GM15510 (cell line): ENCODE measurements around the gene ATAD5.

Experiments
- POLR2A ChIP-seq: IDR thresholded peaks from 3 replicates; pipeline ENCODE4 v1.6.1; 2011; ENCODE audit warnings: borderline replicate concordance; ENCODE audit not compliant: insufficient read length; ENCODE audit errors: extremely low read depth

The ATAD5 gene

DNA sequence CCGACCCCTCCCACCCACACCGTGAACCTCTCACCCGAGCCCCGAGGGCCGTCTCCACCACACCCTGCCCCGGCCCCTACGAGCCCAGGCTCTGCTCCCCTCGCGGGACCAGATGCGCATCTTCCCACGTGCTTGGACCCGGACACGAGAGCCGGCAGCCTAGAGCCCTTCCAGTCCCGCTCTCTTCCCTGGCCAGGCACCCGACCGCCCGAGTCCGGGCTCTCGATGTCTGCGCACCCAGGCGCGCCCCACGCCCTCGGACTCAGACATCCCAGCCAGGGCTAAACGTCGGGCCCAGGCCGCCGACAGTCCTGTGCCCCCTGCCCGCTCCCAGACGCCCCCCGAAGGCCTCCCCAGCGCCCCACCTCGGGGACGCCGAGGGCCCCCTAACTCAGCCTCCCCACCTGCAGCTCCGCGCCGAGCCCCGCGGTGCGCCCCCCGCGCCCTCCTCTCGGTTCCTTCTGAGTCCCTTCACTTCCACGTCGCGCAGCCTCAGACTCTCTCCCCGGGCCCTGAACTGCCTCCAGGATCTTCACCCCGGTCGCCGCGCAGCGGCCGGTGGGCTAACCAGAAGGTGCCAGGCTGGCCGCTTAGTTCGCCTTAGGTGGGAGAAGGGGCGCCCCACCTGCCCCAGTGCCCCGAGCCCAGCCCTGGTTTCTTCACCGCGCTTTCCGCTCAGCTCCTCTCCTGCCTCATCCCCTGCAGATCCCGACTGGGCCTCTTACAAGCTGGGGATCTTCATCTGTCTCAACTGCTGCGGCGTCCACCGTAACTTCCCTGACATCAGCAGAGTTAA lies 90.7 kb downstream of the ATAD5 start:
- no peak for TF ChIP-seq POLR2A

DNA sequence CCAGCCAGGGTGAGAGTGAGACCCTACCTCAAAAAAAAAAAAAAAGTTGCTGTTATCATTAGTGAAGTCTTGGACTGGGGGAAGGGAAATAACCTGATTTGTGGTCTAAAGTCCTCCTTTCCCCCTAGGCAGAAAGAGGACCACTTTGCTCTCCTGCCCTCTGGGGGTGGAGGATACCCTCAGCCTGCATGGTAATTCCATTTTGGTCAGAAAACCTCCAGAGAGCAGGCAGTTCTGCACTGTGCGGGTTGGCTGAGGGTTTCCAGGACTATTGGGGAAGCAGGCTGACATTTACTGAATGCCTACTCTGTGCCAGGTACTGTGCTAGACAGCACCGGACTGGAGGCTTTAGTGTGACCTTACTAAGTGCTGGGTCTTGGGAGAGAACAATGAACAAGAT lies 92.6 kb downstream of the ATAD5 start:
- TF ChIP-seq POLR2A = no peak

DNA sequence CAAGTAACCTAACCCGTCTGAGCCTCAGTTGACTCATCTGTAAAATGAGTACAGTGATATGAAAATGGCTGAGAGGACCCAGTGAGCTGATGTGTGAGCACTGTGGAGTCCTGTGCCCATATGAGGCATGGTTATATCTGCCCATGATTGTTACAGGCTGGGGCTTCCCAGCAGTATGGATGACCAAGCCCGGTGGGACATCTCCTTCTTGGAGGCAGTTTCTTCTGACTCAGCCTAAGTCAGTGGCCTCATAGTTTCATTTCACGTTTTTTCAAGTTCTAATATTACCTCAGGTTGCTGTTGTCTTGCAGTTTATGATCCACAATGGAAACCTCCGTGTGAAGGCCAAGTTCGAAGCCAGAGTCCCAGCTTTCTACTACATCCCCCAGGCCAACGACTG lies 94.8 kb downstream of the ATAD5 start:
- TF ChIP-seq POLR2A = no peak

DNA sequence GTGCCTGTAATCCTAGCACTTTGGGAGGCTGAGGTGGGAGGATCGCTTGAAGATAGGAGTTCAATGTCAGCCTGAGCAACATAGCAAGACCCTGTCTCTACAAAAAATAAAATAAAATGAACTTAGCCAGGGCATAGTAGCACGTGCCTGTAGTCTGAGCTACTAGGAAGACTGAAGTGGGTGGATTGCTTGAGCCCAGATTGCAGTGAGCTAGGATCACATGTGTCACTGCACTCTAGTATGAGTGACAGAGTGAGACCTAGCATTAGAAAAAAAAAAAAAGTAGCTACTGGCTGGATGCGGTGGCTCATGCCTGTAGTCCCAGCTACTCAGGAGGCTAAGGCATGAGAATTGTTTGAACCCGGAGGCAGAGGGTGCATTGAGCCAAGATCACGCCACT lies 96.0 kb downstream of the ATAD5 start:
- TF ChIP-seq POLR2A = no peak

DNA sequence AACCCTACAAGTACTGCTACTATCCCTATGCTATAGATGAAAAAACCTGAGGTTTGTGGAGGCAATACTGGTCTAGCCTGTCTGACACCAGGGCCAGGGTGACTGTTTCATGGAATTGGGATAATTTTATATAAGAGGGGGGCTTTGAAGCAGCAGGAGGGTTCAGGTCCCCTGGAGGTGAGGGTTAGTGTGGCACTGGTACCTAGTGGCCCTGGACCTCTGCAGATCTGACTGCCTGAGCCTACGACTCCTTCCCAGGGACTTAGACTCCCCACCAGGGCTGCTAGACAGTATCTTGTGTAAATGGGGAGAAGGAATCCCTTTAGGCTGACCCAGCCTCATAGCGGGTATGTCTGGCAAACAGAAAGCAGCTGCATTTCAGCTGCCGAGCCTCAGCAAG lies 96.8 kb downstream of the ATAD5 start:
- TF ChIP-seq POLR2A = no peak

DNA sequence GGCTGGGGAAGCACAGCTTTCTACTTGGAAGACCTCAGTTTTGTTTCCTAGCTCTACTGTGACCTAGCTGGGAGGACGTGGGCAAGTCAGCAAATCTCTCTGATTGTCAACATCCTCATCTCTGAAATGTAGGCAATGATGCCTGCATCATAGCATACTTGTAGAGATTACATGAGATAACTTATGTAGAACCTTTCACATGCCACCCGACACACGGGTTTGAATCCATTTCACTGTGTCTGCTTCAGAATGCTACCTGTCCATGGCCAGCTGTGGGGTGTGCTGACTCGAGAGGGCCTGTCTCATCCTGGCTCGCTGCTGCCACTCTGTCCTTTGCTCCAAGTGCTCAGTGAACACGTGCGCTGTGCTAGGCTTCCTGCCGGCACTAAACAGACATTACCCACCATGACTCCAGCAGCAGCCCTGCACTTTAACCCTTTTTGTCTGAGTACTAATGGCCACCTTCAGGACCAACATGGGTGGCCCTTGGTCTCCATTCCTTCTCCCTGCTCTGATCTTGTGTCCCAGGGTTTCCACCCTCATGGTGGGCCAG lies 97.4 kb downstream of the ATAD5 start:
- no peak for TF ChIP-seq POLR2A

DNA sequence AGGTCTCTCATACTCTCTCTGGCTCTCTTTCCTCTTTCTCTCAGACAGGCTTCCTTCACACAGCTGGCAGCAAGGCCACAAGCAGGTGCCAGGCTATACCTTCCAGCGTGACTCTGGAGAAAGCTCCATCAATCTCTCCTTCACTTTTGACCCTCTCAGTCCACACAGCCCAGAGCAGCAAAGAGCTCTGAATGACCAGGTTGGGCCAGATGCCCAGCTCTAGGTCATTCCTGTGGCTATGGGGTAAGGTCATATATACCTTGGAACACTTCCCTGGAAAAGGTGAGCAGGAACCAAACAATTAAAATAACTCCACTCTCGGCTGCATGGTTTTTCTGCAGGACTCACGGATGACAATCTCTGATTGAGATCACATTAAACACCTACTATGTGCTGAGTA lies 98.7 kb downstream of the ATAD5 start:
- TF ChIP-seq POLR2A = no peak

DNA sequence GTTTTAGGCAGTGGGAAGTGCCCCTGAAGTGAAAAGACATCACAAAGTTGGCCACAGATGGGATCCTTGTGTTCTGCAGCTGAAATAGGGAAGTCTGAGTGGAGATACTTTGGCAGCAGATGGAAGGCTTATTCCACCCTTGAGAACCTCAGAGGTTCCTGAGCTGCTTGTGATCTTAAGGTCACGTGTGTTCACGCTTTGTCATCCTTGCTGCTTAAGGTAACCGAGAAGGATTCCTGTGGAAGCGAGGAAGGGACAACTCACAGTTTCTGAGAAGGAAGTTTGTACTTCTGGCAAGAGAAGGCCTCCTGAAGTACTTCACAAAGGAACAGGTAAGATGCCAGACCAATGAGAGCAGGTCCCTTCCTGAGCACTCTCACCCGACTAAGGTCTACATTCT lies 102.2 kb downstream of the ATAD5 start:
- no peak for TF ChIP-seq POLR2A

DNA sequence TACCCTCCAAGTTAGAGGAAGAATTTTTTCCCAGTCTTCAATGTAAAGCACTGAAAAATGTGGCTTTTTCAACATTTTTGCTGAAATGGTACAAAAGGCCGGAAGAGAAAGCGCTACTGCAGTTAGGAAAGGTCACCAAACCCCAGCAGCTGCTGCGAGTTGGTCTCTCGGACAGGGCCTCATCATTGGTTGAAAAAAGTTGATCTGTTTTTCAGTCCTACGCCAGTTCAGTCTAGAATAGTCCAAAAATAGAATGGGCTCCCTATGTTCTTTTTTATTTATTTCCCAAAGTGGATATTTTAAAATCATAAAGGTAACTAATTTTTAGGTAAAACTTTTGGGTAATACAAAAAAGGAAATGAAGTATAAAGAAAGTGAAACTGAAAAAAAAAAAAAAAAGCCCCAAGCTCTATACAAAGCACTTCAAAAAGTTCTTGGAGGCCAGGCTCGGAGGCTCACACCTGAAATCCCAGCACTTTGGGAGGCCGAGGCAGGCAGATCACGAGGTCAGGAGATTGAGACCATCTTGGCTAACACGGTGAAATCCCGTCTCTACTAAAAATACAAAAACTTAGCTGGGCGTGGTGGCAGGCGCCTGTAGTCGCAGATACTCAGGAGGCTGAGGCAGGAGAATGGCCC lies 107.4 kb downstream of the ATAD5 start:
- TF ChIP-seq POLR2A = no peak

DNA sequence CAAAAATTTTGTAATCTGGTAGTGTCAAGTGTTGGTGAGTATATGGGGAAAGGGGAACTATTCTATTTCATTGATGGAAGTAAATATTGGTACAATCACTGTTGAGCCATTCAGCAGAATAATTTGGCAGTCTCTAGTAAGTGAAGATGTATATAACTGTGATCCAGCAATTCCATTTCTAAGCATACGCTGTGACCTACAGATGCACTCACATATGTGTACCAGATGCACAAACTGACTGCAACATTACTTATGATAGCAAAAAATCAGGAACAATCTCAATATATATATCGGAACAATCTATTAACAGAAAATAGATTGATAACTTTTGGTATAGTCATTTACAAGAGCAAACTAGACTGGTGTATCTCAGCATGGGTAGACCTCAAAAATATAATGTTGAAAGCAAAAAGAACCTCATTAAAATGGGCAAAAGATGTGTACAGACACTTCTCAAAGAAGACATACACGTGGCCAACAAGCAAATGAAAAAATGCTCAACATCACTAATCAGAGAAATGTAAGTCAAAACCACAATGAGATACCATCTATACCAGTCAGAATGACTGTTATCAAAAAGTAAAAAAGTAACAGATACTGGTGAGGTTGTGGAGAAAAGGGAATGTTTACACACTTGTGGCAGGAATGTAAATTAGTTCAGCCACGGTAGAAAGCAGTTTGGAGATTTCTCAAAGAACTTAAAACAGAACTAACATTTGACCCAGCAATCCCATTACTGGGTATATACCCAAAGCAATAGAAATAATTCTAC lies 110.7 kb downstream of the ATAD5 start:
- no peak for TF ChIP-seq POLR2A
